Activated CD4-positive, alpha-beta T cell treated with anti-CD3 and anti-CD28 coated beads for 36 hours (primary cell): ENCODE data around the gene LEO1. TPM values are rescaled to one million over a fixed set of nuclear protein-coding genes. Genes with fewer than 3 reads are reported as not detected.

Source experiments
- ATAC-seq: fragments of 200-7000 bp; cut with Tn5 transposase; one replicate; pipeline ENCODE4 v1.10.0; 2021; ENCODE audit warnings: mild to moderate bottlenecking, moderate library complexity
- CTCF ChIA-PET: fragments of 350-600 bp; sonication (Branson Sonifier 250); formaldehyde crosslinking; loops from one replicate; lab custom pipeline; 2021; ENCODE audit warnings: antibody characterized with exemption; lab: Charles Lee
- POLR2A ChIA-PET: fragments of 350-600 bp; sonication (Branson Sonifier 250); formaldehyde crosslinking; loops from one replicate; lab custom pipeline; 2021; ENCODE audit warnings: antibody characterized with exemption, inconsistent platforms; lab: Charles Lee
- DNase-seq: peaks from one replicate; pipeline ENCODE4 v3.0.0-alpha.2; 2020
- H3K27ac Mint-ChIP-seq: one replicate; pipeline ENCODE4 v1.8.0; 2021; ENCODE audit warnings: mixed read lengths
- H3K27me3 Mint-ChIP-seq: one replicate; pipeline ENCODE4 v1.8.0; 2021; ENCODE audit warnings: mixed read lengths
- H3K36me3 Mint-ChIP-seq: one replicate; pipeline ENCODE4 v1.8.0; 2021; ENCODE audit warnings: low read depth, mixed read lengths
- H3K4me1 Mint-ChIP-seq: one replicate; pipeline ENCODE4 v1.8.0; 2021; ENCODE audit warnings: mixed read lengths
- H3K4me3 Mint-ChIP-seq: one replicate; pipeline ENCODE4 v1.8.0; 2021; ENCODE audit warnings: mild to moderate bottlenecking, moderate library complexity, mixed read lengths
- H3K9me3 Mint-ChIP-seq: one replicate; pipeline ENCODE4 v1.8.0; 2021; ENCODE audit warnings: low read depth, mixed read lengths
- intact Hi-C, 2 experiments: fragments of 100-400 bp; cut with DNase I in 1 of 2; cut with micrococcal nuclease in 1 of 2; formaldehyde crosslinking; loops; one replicate each; pipeline versions ENCODE4 v1.14.2 to v1.15.1; 2022 to 2024; cut with DNase I, micrococcal nuclease
- total RNA-seq, 2 experiments: library from RNA; stranded (reverse); gene quantifications; one replicate each; pipeline ENCODE4 v1.2.3, GENCODE V29; 2021

The LEO1 gene
- total RNA-seq, 2 experiments from 2014 or later: 31.4 to 40.0 TPM

DNA sequence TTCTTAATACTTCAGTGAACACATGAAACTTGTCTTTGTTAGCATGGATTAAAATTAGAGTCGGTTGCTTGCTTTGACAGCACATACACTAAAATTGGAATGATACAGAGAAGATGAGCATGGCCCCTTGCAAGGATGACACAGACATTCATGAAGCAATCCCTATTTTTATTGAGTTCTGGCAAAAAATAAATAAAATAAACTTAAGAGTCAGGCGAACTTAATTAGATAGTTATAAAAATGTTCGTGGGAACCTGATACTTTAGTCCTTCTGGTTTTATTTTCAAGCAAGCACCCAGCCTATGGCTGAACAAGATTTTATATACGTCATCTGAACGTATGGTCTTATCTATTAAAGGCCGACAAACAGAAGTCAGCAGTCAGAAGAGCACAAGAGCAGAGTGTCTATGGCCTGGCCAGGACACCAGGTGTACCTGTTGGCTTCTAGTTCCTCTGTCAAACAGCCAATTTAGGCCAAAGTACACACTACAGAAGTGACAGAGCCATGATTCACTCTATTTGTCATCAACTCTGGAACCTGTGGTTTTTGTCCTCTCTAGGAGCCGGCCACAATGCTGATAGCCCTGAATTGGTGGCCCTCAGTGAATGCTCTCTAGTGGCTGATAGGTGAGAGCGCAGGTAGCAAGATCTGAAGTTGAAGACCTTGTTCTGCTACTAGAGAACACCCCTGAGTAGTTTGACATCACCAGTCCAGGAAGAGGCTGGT, 64.3 kb downstream of the LEO1 start:
- CTCF ChIA-PET: no interaction called here
- POLR2A ChIA-PET: no interaction called here
- H3K27ac Mint-ChIP-seq: no peak overlapping the region
- peaks cover 39% of the 10 kb centered on the region for H3K36me3 Mint-ChIP-seq
- DNase-seq (no peak), ATAC-seq (peak; percentile 49)
- H3K9me3 Mint-ChIP-seq: no peaks in the 10 kb centered on the region
- no peaks in the 10 kb centered on the region for H3K27me3 Mint-ChIP-seq
- no peak overlapping the region for H3K4me3 Mint-ChIP-seq
- intact Hi-C loops: loop anchor here in 1 of 2 experiments (2.0 kb wide), 1 partner anchor 124 kb away; no protein-coding TSS in a partner anchor
- peaks cover 2% of the 10 kb centered on the region for H3K4me1 Mint-ChIP-seq

DNA sequence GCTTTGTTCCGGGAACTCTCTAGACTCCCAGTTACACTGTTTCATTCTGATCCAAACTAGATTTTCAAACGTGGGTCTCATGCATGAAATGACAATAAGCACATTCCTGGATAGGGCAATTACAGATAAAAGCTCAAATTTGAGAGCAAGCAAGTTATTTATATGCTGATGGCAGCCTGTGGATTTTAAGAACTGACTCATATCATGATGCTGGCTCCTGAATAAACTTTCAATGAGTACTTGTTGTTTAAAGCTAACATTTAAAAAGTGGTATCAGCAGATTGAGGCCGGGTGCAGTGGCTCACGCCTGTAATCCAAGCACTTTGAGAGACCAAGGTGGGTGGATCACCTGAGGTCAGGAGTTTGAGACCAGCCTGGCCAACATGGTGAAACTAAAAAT, 66.6 kb downstream of the LEO1 start:
- ATAC-seq (no peak), DNase-seq (no peak)
- H3K36me3 Mint-ChIP-seq: peaks cover 41% of the 10 kb centered on the region
- ChIA-PET CTCF (interaction anchor here (0.6 to 3.8 kb wide), 6 partner anchors 9 to 254 kb away, joined by 3 to 18 read pairs (median 3); no protein-coding TSS in a partner anchor), POLR2A (interaction anchor here (0.5 kb wide), 1 partner anchor 36 kb away, joined by 8 read pairs; no protein-coding TSS in a partner anchor)
- no peaks in the 10 kb centered on the region for H3K9me3 Mint-ChIP-seq
- intact Hi-C loops: no loop called here
- no peak overlapping the region for H3K27ac Mint-ChIP-seq
- H3K4me3 Mint-ChIP-seq: no peak overlapping the region
- peaks cover 2% of the 10 kb centered on the region for H3K4me1 Mint-ChIP-seq
- H3K27me3 Mint-ChIP-seq: no peaks in the 10 kb centered on the region

DNA sequence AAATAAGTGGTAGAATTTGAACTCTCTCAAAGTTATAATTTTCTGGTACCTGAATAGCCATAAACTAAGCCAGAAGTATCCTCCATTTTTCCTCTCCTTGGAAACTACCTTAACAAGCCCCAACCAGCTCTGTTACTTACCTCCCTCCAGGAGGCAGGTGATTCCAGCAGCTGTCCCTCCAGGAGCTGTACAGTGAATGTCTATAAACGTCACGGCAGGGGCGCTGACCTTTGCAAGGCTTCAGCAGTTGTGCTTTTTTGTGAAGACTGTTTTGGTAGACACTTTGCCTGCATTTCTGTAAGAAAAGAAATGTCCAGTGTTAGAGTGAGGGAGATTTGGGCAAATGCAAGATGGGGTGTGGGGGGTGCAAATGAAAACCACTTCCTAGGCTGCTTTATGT, 67.2 kb downstream of the LEO1 start:
- no peaks in the 10 kb centered on the region for H3K9me3 Mint-ChIP-seq
- CTCF ChIA-PET: interaction anchor here (0.6 to 3.8 kb wide), 3 partner anchors 16 to 254 kb away, joined by 3 to 18 read pairs (median 3); no protein-coding TSS in a partner anchor
- POLR2A ChIA-PET: interaction anchor here (0.5 kb wide), 1 partner anchor 37 kb away, joined by 8 read pairs; no protein-coding TSS in a partner anchor
- no peak overlapping the region for H3K4me3 Mint-ChIP-seq
- ATAC-seq (no peak), DNase-seq (no peak)
- H3K27me3 Mint-ChIP-seq: no peaks in the 10 kb centered on the region
- H3K27ac Mint-ChIP-seq: no peak overlapping the region
- intact Hi-C loops: no loop called here
- H3K36me3 Mint-ChIP-seq: peaks cover 40% of the 10 kb centered on the region
- peaks cover 2% of the 10 kb centered on the region for H3K4me1 Mint-ChIP-seq

DNA sequence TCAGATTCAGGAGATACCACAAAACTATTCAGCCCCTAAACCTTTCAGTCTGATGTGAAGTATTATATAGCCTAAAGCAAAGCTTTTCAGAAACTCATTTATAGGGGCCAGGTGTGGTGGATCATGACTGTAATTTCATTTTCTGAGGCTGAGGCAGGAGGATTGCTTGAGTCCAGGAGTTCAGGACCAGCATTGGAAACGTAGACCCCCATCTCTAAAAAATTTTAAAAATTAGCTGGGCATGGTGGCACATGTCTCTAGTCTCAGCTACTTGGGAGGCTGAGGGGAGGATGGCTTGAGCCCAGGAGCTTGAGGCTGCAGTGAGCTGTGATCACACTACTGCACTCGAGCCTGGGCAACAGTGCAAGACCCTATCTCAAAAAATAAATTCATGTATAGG, 82.1 kb downstream of the LEO1 start:
- no peaks in the 10 kb centered on the region for H3K9me3 Mint-ChIP-seq
- no peaks in the 10 kb centered on the region for H3K27me3 Mint-ChIP-seq
- DNase-seq (no peak), ATAC-seq (no peak)
- no peak overlapping the region for H3K27ac Mint-ChIP-seq
- peaks cover 29% of the 10 kb centered on the region for H3K36me3 Mint-ChIP-seq
- intact Hi-C loops: loop anchor here in 1 of 2 experiments (2.0 kb wide), 1 partner anchor 189 kb away; no protein-coding TSS in a partner anchor
- ChIA-PET CTCF (interaction anchor here (1.0 to 3.5 kb wide), 19 partner anchors 8 to 1152 kb away, joined by 3 to 23 read pairs (median 3); no protein-coding TSS in a partner anchor), POLR2A (interaction anchor here (0.6 kb wide), 1 partner anchor 43 kb away, joined by 4 read pairs; no protein-coding TSS in a partner anchor)
- H3K4me3 Mint-ChIP-seq: no peak overlapping the region
- H3K4me1 Mint-ChIP-seq: peaks cover 6% of the 10 kb centered on the region

DNA sequence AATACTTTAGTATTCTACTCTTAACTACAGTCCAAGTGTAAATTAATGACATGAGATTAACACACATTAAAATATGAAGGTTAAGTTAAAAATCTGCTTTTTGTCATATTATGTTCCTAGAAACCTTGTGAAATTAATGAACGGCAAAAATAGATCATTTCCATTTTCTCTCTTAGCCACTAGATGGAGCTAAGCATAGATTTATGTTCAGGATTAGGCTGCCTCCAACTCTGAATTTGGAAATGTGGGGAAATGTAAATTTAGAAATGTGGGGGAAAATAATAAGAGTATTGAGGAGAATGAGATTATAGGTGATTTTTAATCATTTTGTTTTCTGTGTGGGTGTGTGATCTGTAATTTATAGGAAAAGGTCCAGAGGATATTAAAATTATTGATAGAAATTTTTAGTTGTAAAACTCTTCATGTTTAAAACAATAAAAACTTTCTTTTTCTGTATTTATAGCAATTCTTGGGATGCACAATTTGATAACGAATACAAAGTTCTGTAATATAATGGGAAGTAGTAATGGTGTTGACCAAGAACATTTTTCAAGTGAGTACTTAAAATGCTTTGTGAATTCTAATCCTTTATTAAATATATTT, 82.9 kb downstream of the LEO1 start:
- no peaks in the 10 kb centered on the region for H3K27me3 Mint-ChIP-seq
- DNase-seq (no peak), ATAC-seq (no peak)
- no peaks in the 10 kb centered on the region for H3K9me3 Mint-ChIP-seq
- ChIA-PET POLR2A (no interaction called here), CTCF (interaction anchor here (0.6 to 3.5 kb wide), 31 partner anchors 9 to 1151 kb away, joined by 3 to 23 read pairs (median 3); partner anchors contain the start of gene LEO1)
- H3K4me3 Mint-ChIP-seq: no peak overlapping the region
- peaks cover 7% of the 10 kb centered on the region for H3K4me1 Mint-ChIP-seq
- intact Hi-C loops: loop anchor here in 1 of 2 experiments (2.0 kb wide), 1 partner anchor 190 kb away; no protein-coding TSS in a partner anchor
- H3K36me3 Mint-ChIP-seq: peaks cover 28% of the 10 kb centered on the region
- H3K27ac Mint-ChIP-seq: no peak overlapping the region

Other genes starting within 250 kb of the LEO1 start
- gene LYSMD2, start 234.1 kb downstream of the LEO1 start, total RNA-seq: 10 to 100 TPM; 19.1 to 20.1 TPM
- 1 to 10 TPM; 5.4 to 6.9 TPM for gene TMOD2, start 220.2 kb downstream of the LEO1 start, total RNA-seq
- 10 to 100 TPM; 52.4 to 55.7 TPM for gene TMOD3, start 142.1 kb downstream of the LEO1 start, total RNA-seq
- gene MAPK6, start 47.4 kb upstream of the LEO1 start, total RNA-seq: 10 to 100 TPM; 27.3 to 28.1 TPM
- gene BCL2L10, start 141.0 kb upstream of the LEO1 start, total RNA-seq: not detected
- gene GNB5, start 219.6 kb upstream of the LEO1 start, total RNA-seq: 10 to 100 TPM; 11.8 to 19.6 TPM